ENCODE results near the gene GPX2. TPM values are rescaled to one million over a fixed set of nuclear protein-coding genes. Genes with fewer than 3 reads are reported as not detected.
"Not testable (repeated sequence)": the region's sequence is repeated elsewhere in the genome, so short reads cannot be mapped to it uniquely, and the experiment has no call there.

Gene GPX2
- total RNA-seq, 1 donor from 2014 or later: not detected

- TF ChIP-seq CTCF (conservative IDR thresholded peaks at IDR 0.05; ENCODE audit: low read depth, low read length): no peak
- no peak for DNase-seq (ENCODE audit: low read depth)
- H3K4me3 ChIP-seq (ENCODE audit: low read depth, low read length): peak overlapping the region; percentile 98
Measured at GRCh38 chr14:64915797-64916196, 26.7 kb downstream of the GPX2 start.

- DNase-seq (ENCODE audit: low read depth): no peak
- peak overlapping the region; percentile 98 for H3K4me3 ChIP-seq (ENCODE audit: low read depth, low read length)
- TF ChIP-seq CTCF (conservative IDR thresholded peaks at IDR 0.05; ENCODE audit: low read depth, low read length): no peak
Measured at GRCh38 chr14:64915029-64915424, 27.5 kb downstream of the GPX2 start.

- TF ChIP-seq CTCF (conservative IDR thresholded peaks at IDR 0.05; ENCODE audit: low read depth, low read length): no peak
- peak; percentile 84 for DNase-seq (ENCODE audit: low read depth)
Measured at GRCh38 chr14:64914237-64915028, 28.1 kb downstream of the GPX2 start, which contains the start of gene CHURC1. TSS of gene CHURC1 (plus strand) at chr14:64914455. CDS start at chr14:64914496, 41 bp downstream.

GRCh38 chr14:64913477-64913876 lies 29.1 kb downstream of the GPX2 start:
- not testable (repeated sequence) for H3K4me3 ChIP-seq (ENCODE audit: low read depth, low read length)

More at GRCh38 chr14:64914237-64915028, 28.1 kb downstream of the GPX2 start, which contains the start of gene CHURC1:
- peak within 1 kb of the TSS; percentile 98 for H3K4me3 ChIP-seq (ENCODE audit: low read depth, low read length)

GRCh38 chr14:64912261-64912660 lies 30.3 kb downstream of the GPX2 start:
- no peak for TF ChIP-seq CTCF (conservative IDR thresholded peaks at IDR 0.05; ENCODE audit: low read depth, low read length)
- H3K4me3 ChIP-seq (ENCODE audit: low read depth, low read length): no peak overlapping the region
- no peak for DNase-seq (ENCODE audit: low read depth)

More at GRCh38 chr14:64913477-64913876, 29.1 kb downstream of the GPX2 start:
- DNase-seq (ENCODE audit: low read depth): not testable (repeated sequence)

GRCh38 chr14:64910847-64911495 lies 31.6 kb downstream of the GPX2 start:
- H3K4me3 ChIP-seq (ENCODE audit: low read depth, low read length): no peak overlapping the region
- no peak for DNase-seq (ENCODE audit: low read depth)
- TF ChIP-seq CTCF (conservative IDR thresholded peaks at IDR 0.05; ENCODE audit: low read depth, low read length): peak; percentile 79

- no peak for DNase-seq (ENCODE audit: low read depth)
- TF ChIP-seq CTCF (conservative IDR thresholded peaks at IDR 0.05; ENCODE audit: low read depth, low read length): no peak
- H3K4me3 ChIP-seq (ENCODE audit: low read depth, low read length): no peak overlapping the region
Measured at GRCh38 chr14:64906022-64906421, 36.5 kb downstream of the GPX2 start.

All from epithelial cell of proximal tubule (primary cell).